Activated gamma-delta T cell (primary cell): ENCODE measurements around the gene VAV2.

Experiments used
- DNase-seq: peaks from one replicate; lab custom pipeline; 2025; lab: John Stamatoyannopoulos, UW

The VAV2 gene

DNA sequence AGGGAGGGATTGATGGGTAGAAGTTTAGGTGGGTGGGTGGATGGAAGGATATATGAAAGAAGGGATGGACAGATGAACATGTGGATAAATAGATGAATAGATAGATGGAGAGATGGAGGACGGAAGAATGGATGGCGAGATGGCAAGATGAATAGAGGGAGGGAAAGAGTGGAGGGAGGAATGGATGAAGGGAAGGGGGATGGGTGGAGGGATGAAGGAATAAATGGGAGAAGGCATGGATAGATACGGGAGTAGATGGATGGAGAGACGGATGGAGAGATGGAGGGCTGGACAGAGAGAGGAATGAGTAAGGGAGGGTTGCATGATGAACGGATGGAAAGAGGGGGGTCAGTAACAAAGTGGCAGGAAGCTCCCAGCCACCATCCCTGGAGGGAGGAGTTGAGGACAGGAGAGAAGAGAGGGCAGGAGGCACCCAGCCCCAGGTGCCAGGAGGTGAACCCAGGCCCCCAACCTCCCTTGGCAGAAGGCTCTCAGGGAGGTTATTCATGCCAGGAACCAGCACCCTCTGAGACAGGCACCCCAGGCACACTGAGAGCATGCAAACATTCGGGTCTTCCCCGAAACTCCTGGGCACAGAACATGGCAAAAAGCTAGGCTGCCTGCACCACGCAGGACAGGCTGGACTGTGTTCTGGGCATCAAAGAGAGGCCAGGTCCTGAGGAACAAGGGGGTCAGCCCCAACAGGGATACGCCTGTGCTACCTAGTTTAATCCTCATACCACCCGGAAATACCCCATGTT, 263.1 kb downstream of the VAV2 start:
- no peak for DNase-seq

GRCh38 chr9:133727876-133728441, 264.2 kb downstream of the VAV2 start:
- DNase-seq = no peak

GRCh38 chr9:133727277-133727875, 264.7 kb downstream of the VAV2 start:
- DNase-seq = no peak

- no peak for DNase-seq
These were observed 265.5 kb downstream of the VAV2 start for GRCh38 chr9:133726401-133727276.

- DNase-seq = no peak
These were observed 266.2 kb downstream of the VAV2 start for GRCh38 chr9:133725886-133726285.

DNA sequence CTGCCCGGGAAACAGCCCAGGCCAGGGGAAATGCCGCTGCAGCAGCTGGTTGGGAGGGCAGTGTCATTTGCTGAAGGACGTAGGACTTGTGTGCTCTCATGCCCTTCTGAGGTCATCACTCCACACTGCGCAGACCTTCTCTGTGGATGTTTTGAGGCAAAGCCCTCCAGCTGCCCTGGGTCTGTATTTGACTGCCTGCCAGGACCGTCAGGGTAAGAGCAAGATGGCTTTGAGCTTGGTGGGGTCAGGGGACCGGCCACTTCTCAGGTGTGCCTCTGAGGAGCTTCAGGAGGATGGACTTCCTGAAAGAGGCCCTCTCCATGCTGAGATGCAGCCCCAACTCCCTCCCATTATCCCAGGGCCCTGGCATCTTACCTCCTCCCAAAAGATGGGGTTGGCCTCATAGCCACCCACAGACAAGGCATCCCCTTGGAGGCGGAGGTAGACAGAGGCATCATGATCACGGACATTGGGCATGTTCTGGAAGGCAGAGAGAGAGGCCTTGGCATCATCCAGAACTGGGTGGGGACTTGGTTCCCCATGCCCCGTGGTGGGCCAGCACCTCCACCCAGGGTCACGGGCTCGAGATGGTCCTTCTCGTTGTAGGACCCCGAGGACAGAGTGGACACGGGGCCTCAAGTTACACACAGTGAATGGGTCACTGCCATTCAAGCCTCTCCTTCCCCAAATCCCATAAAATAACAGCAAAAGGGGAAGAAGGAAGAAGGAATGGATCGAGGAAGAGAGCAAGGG, 273.4 kb downstream of the VAV2 start:
- DNase-seq = no peak

DNA sequence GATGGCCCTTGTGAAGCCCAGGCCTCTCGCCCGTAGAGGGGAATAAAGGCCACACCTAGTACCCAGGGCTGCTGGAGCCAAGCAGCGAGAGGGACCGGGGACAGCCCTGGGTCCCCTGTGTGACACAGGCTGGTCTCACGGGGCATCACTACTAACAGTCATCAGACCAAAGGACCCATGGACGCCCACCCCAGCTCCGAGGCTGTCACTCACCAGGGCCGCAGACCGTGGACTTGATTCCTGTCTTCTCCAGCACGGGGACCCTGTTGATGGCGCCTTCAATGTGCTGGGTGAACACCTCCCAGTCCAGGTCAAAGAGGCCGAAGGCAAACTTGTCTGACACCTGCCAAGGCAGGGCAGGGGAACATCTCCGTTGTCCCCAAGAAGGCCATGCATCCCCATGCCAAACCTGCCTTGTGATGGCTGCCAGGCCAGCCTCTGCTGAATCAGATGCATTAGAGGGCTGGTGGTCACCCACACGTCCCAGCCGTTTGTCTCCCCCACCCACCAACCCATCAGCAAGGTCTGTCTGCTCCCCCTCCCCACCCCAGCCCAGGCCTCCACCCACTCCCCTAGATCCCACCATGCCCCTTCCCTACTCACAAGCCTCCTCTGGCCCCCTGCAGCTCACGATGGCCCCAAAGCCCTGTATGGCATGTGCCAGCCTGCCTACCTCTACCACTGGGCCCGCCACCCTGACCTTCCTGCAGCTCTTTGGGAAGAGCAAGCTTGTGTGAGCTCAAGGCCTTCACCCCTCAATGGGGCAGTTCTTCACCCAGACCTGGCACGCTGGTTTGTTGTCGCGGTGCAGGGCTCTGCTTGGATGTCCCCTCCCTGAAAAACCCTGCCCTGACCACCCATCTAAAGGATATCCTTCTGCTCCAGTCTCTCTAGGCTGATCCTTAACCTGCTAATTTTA, 274.8 kb downstream of the VAV2 start:
- DNase-seq = no peak

DNA sequence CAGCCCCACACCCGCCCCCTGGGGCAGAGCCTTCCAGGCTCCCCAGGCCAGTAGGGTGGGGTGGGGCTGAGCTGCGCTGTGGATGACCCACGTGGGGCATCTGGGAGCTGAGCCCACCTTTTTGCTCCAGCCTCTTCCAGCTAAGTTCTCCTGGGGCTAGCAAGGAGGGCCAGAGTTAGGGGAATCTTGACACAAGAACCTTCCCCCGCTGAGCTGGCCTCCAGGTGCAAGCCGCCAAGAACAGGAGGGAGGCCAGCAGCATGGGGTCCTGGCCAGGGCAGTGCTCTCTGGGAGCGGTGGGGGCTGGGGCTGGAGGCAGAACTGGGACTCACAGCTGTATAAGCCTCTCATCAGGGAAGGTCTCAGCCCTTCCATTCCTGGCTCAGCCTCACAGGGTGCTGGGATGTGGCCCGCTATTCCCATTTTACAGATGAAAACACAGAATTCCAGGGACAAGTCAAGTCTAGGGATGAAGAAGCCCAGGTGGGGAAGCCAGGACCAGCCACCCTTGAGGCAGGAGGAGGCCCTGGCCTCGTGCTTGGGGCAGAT, 275.5 kb downstream of the VAV2 start:
- DNase-seq = no peak

- no peak for DNase-seq
These were observed 276.1 kb downstream of the VAV2 start for GRCh38 chr9:133715866-133716563.

DNA sequence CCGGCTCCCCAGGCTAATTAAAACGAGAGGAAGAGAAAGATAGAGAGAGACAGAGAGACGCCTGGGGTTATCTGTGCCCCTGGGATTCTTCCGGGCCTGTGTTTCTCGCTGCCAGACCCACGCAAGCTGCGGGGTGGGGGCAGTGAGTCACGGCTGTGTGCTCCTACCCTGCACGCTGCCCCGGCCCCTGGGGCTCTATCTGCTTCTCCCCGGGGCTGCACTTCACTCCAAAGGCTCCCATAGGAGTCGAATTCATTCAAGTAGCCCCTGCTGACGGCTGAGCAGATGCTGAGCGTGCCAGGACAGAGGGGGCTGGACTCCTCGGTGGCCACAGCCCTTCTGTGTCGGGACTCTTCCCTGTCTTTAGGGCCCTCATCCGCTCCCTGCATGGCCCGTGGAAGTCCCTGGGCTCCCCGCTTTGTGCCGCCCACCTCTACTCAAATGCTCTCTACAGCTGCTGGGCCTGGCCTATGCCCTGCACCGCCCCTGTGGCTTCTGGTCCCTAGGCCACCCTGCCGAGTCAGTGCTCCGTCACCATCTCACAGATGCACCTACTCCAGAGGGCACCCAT, 276.7 kb downstream of the VAV2 start:
- DNase-seq = no peak

DNA sequence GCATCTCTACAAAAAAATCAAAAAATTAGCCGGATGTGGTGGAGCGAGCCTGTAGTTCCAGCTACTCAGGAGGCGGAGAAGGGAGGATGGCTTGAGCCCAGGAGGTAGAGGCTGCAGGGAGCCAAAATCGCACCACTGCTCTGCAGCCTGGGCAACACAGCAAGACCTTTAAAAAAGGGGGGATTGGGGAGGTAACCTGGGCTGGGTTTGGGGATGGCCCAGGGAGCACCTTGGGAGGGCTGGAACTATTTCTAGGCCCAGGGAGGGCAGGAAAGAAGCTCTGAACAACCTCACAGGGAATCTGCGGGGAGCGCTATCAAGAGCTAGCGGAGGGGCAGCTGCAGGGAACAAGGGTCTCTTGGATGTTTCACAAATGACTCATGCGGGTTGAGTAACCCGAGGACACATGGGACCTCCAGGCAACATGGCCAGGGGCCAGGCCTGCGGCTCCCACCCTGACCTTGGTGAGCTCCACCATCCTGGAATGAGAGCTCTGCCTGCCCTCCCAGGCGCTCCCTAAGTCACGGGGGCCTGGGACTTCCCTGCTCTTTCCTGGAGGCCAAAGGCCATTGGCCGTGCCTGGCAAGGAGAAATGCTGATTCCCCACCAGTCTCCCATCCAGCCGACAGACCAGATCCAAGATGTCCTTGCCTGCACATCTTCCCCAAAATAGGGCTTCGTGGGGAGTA, 277.4 kb downstream of the VAV2 start:
- no peak for DNase-seq

DNA sequence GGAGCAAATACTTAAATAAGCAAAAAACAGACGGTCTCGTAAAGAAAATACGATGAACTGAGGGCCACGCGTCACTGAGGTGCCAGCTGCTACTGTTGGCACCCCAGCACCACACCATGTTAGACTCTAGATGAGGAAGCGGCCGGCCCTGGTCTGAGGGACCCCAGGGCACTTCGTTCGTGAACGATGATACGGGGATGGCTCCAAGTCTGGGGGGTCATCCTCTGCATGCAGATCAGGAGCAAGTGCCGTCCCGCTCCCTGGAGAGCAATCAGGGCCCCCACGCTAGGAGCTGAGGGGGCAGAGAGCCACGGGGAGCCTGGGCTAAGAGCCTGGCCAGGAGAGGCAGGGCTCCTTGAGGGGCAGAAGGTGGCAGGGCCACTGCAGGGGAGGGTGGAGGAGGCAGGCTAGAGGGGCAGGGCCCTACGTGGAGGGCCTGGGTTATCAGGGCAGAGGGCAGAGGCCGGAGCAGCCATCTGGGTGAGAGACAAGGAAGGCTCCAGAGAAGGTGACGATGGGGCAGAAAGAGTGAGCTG, 278.1 kb downstream of the VAV2 start:
- no peak for DNase-seq

GRCh38 chr9:133713150-133713959, 278.8 kb downstream of the VAV2 start:
- no peak for DNase-seq

- no peak for DNase-seq
These were observed 279.7 kb downstream of the VAV2 start for GRCh38 chr9:133712221-133713100.
